Activated CD8-positive, alpha-beta T cell treated with anti-CD3 and anti-CD28 coated beads for 36 hours (primary cell): Measurements from ENCODE around the gene PTPRN2. TPM values are rescaled to one million over a fixed set of nuclear protein-coding genes. Genes with fewer than 3 reads are reported as not detected.

Experiments used
- ATAC-seq: fragments of 200-7000 bp; cut with Tn5 transposase; one replicate; pipeline ENCODE4 v1.10.0; 2021; ENCODE audit warnings: mild to moderate bottlenecking, moderate library complexity
- CTCF ChIA-PET: fragments of 350-600 bp; sonication (Branson Sonifier 250); formaldehyde crosslinking; loops from one replicate; lab custom pipeline; 2021; ENCODE audit warnings: antibody characterized with exemption; lab: Charles Lee
- POLR2A ChIA-PET: fragments of 350-600 bp; sonication (Branson Sonifier 250); formaldehyde crosslinking; loops from one replicate; lab custom pipeline; 2021; ENCODE audit warnings: antibody characterized with exemption; lab: Charles Lee
- DNase-seq: peaks from one replicate; pipeline ENCODE4 v3.0.0-alpha.2; 2020
- H3K27ac Mint-ChIP-seq: one replicate; pipeline ENCODE4 v1.8.0; 2021; ENCODE audit warnings: mild to moderate bottlenecking, mixed read lengths
- H3K27me3 Mint-ChIP-seq: one replicate; pipeline ENCODE4 v1.8.0; 2021; ENCODE audit warnings: mixed read lengths
- H3K36me3 Mint-ChIP-seq: one replicate; pipeline ENCODE4 v1.8.0; 2021; ENCODE audit warnings: low read depth, mixed read lengths
- H3K4me1 Mint-ChIP-seq: one replicate; pipeline ENCODE4 v1.8.0; 2021; ENCODE audit warnings: low read depth, mixed read lengths
- H3K4me3 Mint-ChIP-seq: one replicate; pipeline ENCODE4 v1.8.0; 2021; ENCODE audit warnings: mild to moderate bottlenecking, moderate library complexity, mixed read lengths
- H3K9me3 Mint-ChIP-seq: one replicate; pipeline ENCODE4 v1.8.0; 2021; ENCODE audit warnings: mixed read lengths
- CTCF ChIP-seq: fragments of 200-600 bp; IDR thresholded peaks from one replicate; pipeline ENCODE4 v1.8.0; 2022; ENCODE audit warnings: antibody characterized with exemption, mild to moderate bottlenecking
- intact Hi-C: fragments of 100-400 bp; cut with micrococcal nuclease; formaldehyde crosslinking; loops from one replicate; pipeline ENCODE4 v1.10.0; 2022
- total RNA-seq, 2 experiments: library from RNA; stranded (reverse); gene quantifications; one replicate each; pipeline ENCODE4 v1.2.3, GENCODE V29; 2021

The PTPRN2 gene
- total RNA-seq, 2 experiments from 2014 or later = 0.49 to 0.65 TPM

DNA sequence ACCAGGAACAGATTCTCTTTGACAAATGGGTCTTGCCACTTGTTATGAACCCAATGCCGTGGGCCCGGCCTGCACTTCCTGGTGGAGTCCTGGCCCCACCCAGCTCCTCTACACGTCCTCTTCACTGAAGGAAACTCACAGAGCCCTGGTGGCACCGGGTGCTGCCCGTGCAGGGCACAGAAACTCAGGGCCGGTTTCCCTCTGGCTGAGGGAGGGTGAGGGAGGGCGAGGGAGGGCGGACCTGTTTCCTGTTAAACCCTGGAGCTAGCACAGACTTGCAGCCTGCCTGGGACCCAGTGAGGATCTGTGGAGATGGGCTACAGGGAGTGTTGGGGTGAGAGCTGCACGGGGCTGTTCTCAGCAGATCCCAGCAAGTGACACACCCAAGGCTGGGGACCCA lies 596.3 kb downstream of the PTPRN2 start:
- H3K36me3 Mint-ChIP-seq = no peaks in the 10 kb centered on the region
- ATAC-seq (peak; percentile 42), DNase-seq (no peak)
- no peaks in the 10 kb centered on the region for H3K9me3 Mint-ChIP-seq
- H3K4me3 Mint-ChIP-seq = no peak overlapping the region
- no peaks in the 10 kb centered on the region for H3K27me3 Mint-ChIP-seq
- ChIA-PET POLR2A (no interaction called here), CTCF (no interaction called here)
- intact Hi-C loops = no loop called here
- no peak for TF ChIP-seq CTCF
- no peak overlapping the region for H3K27ac Mint-ChIP-seq
- H3K4me1 Mint-ChIP-seq = no peaks in the 10 kb centered on the region

- DNase-seq (no peak), ATAC-seq (no peak)
- Mint-ChIP-seq H3K9me3 (no peaks in the 10 kb centered on the region), H3K4me1 (no peaks in the 10 kb centered on the region), H3K27ac (no peak overlapping the region), H3K36me3 (no peaks in the 10 kb centered on the region), H3K4me3 (no peak overlapping the region), H3K27me3 (no peaks in the 10 kb centered on the region)
- no peak for TF ChIP-seq CTCF
- ChIA-PET CTCF (no interaction called here), POLR2A (no interaction called here)
- intact Hi-C loops = no loop called here
Measured at GRCh38 chr7:157990881-157991250, 596.8 kb downstream of the PTPRN2 start.

GRCh38 chr7:157990226-157990880 lies 597.3 kb downstream of the PTPRN2 start:
- ATAC-seq (no peak), DNase-seq (no peak)
- intact Hi-C loops = no loop called here
- H3K4me3 Mint-ChIP-seq = no peak overlapping the region
- no peak for TF ChIP-seq CTCF
- no peaks in the 10 kb centered on the region for H3K27me3 Mint-ChIP-seq
- H3K36me3 Mint-ChIP-seq = no peaks in the 10 kb centered on the region
- H3K4me1 Mint-ChIP-seq = no peaks in the 10 kb centered on the region
- H3K9me3 Mint-ChIP-seq = no peaks in the 10 kb centered on the region
- POLR2A ChIA-PET = no interaction called here
- no peak overlapping the region for H3K27ac Mint-ChIP-seq
- CTCF ChIA-PET = no interaction called here

DNA sequence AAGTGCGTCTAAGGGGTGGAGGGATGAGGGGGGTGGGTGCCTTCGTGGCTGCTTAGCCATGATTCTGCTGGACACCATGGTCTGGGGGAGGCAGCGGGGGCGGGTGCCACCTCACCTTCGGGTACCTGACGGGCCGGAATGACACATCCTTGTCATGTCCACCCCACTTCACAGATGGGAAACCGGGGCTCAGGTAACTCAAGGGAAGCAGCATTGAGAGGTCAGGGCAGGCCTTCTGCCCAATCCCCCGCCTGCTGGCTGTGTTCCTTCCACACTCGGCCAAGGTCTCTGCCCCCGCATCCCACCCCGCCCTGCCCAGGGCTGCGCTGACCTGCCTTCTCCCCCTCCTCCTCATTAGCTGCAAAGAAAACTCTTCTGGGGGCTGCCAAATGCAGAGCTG lies 598.0 kb downstream of the PTPRN2 start:
- no peaks in the 10 kb centered on the region for H3K27me3 Mint-ChIP-seq
- no peaks in the 10 kb centered on the region for H3K4me1 Mint-ChIP-seq
- no peak for TF ChIP-seq CTCF
- ATAC-seq (no peak), DNase-seq (no peak)
- H3K27ac Mint-ChIP-seq = no peak overlapping the region
- ChIA-PET CTCF (no interaction called here), POLR2A (no interaction called here)
- no peaks in the 10 kb centered on the region for H3K36me3 Mint-ChIP-seq
- no peak overlapping the region for H3K4me3 Mint-ChIP-seq
- no peaks in the 10 kb centered on the region for H3K9me3 Mint-ChIP-seq
- intact Hi-C loops = no loop called here

- H3K9me3 Mint-ChIP-seq = no peaks in the 10 kb centered on the region
- no peak overlapping the region for H3K27ac Mint-ChIP-seq
- intact Hi-C loops = no loop called here
- TF ChIP-seq CTCF = no peak
- H3K36me3 Mint-ChIP-seq = no peaks in the 10 kb centered on the region
- no peaks in the 10 kb centered on the region for H3K4me1 Mint-ChIP-seq
- DNase-seq (no peak), ATAC-seq (no peak)
- ChIA-PET POLR2A (no interaction called here), CTCF (no interaction called here)
- no peaks in the 10 kb centered on the region for H3K27me3 Mint-ChIP-seq
- no peak overlapping the region for H3K4me3 Mint-ChIP-seq
Measured at GRCh38 chr7:157987906-157988305, 599.7 kb downstream of the PTPRN2 start.
